Measurements from ENCODE around the gene IL32.

- TF ChIP-seq CTCF (conservative IDR thresholded peaks at IDR 0.05; ENCODE audit: low read length) (no peak), EZH2phosphoT487 (IDR thresholded peaks at IDR 0.05; ENCODE audit: borderline replicate concordance) (no peak)
These were observed 20.6 kb downstream of the IL32 start for GRCh38 chr16:3085868-3086595.

Measured in Loucy (cell line).